GM10847 (cell line): ENCODE results near the gene CCL7.

ENCODE experiments used
- POLR2A ChIP-seq: IDR thresholded peaks from 2 replicates; pipeline ENCODE4 v1.6.1; 2011; ENCODE audit not compliant: insufficient read length; ENCODE audit errors: extremely low read depth

Gene CCL7

GRCh38 chr17:34242587-34243363, 27.2 kb upstream of the CCL7 start:
- TF ChIP-seq POLR2A: no peak

DNA sequence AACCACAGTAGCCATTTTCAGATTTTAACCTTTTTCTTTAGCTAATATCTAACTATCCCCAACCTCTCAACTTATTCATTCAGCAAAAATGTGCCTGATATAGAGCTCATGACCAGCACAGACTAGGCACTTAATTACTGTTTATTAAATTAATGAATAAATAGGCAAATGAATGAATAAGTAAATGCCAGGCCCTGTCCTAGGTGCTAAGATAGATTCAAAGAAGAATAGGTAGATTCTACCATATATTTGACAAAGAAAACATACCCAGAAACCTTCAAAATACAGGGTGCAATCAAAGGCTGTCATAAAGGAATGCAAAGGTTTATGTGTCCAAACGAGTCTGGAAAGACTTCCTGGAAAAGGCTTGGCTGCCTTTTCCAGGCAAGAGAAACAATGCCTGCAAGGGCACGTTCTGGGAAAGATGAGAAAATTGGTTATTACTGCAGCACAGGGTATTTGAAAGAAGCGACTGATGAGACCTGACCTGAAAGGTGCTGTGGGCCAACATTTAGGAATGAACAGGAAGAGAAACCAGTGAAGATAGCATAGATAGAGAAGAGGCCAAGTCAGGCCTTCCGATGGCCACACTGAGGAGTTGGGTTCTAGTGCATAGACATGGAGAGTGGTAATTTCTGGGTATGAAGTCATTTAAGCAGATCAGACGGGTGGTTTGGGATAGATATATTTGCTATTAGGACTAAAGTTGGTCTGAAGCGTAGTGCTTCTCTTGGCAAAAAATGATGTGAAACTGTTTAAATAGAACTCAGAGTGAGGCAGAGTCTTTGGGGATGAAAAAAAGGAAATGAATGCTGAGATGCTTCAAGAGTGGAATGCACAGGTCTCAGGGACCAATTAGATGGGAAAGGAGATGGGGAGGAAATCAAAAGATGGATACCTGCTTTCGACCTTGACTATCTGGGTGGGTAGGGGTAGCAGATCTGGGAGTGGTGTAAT, 26.4 kb upstream of the CCL7 start:
- TF ChIP-seq POLR2A: no peak

DNA sequence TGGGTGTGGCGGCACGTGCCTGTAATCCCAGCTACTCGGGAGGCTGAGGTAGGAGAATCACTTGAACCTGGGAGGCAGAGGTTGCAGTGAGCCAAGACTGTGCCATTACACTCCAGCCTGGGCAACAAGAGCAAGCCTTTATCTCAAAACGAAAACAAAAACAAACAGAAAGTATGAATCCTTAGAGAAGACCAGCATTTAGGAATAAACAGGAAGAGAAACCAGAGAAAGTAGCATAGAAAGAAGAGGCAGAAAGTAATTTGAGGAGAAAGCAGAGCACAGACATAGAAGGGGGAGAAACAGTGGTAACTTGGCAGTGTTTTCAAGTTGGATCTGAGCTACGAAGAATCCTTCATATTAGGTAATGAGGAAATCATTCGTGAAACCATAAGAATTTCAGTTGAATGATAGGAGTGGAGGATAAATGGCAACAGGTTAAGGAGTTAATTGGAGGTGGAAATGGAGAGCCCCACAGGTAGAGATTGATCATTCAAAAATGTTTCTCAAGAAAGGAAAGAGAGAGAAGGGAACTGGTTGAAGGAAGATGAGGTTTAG, 24.6 kb upstream of the CCL7 start:
- TF ChIP-seq POLR2A: no peak

GRCh38 chr17:34246446-34246845, 23.6 kb upstream of the CCL7 start:
- no peak for TF ChIP-seq POLR2A

- no peak for TF ChIP-seq POLR2A
Measured at GRCh38 chr17:34246881-34247280, 23.1 kb upstream of the CCL7 start.

DNA sequence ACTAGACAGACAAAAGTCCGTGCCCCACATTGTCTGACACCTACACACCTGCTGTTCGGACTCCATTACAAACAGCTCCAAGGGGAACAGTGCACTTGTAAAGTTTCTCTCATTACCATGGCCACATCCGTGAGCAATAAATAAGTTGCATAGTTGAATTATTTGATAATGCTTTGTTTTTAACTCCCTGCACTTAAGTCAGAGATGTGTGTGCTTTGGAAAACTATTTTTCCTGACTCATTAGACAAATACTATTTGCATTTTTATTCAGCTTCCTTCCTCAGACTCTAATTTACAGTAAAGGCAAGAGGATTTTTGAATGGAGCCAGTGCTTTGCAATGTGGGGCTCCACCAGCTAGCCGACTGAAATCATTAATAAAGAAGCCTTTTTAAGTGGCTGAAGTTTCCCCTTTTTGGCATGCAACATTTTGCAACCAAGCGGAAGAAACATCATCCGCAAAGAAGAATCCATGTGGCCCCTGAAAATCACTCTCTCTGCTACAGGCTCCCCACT, 21.5 kb upstream of the CCL7 start:
- no peak for TF ChIP-seq POLR2A

- TF ChIP-seq POLR2A: no peak
Measured at GRCh38 chr17:34249061-34249460, 21.0 kb upstream of the CCL7 start.

- TF ChIP-seq POLR2A: no peak
Measured at GRCh38 chr17:34249478-34249877, 20.5 kb upstream of the CCL7 start.

- TF ChIP-seq POLR2A: no peak
Measured at GRCh38 chr17:34251186-34251585, 18.8 kb upstream of the CCL7 start.

DNA sequence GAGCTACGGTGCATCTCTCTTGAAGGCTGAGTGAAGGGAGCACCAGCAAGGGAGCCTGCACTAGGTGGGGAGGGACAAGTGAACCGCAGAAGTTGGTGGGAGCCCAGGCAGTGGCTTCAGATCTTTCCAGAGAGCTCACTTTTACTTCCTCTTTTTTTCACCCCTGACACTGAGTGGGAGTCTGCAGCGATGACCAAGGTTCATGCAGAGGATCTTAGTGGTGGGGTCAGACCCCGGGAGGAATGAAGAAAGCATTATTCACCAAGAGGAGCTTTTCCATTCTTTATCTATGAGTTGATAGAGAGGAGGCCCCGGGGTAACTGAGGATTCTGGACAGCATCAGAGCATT, 18.0 kb upstream of the CCL7 start:
- TF ChIP-seq POLR2A: no peak

DNA sequence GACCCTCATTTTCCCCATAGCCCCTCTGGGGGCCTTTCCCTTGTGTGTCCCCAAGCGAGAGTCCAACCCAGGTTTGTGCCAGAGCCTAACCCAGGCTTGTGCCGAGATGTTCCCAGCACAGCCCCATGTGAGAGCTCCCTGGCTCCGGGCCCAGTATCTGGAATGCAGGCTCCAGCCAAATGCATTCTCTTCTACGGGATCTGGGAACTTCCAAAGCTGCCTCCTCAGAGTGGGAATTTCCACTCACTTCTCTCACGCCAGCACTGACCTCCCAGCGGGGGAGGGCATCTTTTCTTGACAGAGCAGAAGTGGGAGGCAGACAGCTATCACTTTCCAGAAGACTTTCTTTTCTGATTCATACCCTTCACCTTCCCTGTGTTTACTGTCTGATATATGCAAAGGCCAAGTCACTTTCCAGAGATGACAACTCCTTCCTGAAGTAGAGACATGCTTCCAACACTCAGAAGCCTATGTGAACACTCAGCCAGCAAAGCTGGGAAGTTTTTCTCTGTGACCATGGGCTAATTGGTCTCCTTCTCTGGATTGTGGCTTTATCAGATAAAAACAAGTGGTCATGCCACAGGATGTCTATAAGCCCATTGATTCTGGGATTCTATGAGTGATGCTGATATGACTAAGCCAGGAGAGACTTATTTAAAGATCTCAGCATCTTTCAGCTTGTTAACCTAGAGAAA, 17.4 kb upstream of the CCL7 start:
- TF ChIP-seq POLR2A: no peak

DNA sequence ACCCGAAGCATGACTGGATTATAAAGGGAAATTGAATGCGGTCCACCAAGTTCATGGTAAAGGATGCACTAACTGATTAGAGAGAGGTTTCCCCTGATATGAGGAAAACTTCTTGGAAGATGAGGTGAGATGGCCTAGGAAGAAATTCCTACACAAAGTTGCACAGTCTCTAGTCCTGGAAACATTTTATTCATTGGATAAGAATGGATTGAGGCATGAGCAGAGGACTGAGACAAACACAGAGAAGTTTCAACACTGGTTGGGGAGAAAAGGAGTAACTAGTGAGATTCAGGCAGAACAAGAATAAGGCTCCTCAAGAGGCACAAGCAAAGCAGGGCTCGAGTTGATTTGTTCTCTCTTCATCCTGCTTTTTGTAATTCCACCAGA, 16.9 kb upstream of the CCL7 start:
- no peak for TF ChIP-seq POLR2A

DNA sequence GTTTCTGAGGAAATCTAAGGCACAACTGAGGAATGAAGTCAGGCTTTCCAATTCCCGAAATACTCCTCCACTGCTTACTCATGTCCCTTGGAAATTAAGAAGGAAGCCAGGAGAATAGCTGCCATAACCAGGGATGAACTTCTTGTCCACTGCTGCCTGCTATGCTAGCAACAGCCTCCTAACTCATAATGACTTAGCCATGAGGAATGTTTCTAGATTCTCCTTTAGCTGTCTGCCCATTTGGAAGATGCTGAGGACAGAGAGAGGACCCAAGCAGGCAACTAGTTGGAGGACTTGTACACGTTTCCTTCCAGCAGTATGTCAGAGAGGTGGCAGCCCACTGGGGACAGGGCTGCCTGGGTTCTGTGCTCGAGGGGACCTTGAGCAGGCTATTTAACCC, 15.9 kb upstream of the CCL7 start:
- TF ChIP-seq POLR2A: no peak

- TF ChIP-seq POLR2A: no peak
Measured at GRCh38 chr17:34254651-34255380, 15.2 kb upstream of the CCL7 start, which contains the start of gene CCL2. Gene CCL2, plus strand, starts transcription at chr17:34255285. Its CDS starts 65 bp downstream, at chr17:34255350.
